Endothelial cell (in vitro differentiated cells): ENCODE data around the gene TMEM183A. TPM values are rescaled to one million over a fixed set of nuclear protein-coding genes. Genes with fewer than 3 reads are reported as not detected.
"Not testable (repeated sequence)": the region's sequence is repeated elsewhere in the genome, so short reads cannot be mapped to it uniquely, and the experiment has no call there.

Source experiments
- DNase-seq: peaks from one replicate; pipeline ENCODE4 v3.0.0; 2021; ENCODE audit warnings: low spot score
- H3K27ac Mint-ChIP-seq: one replicate; pipeline ENCODE4 v1.8.0; 2021; ENCODE audit warnings: mixed read lengths, inconsistent platforms; ENCODE audit not compliant: unreplicated experiment
- H3K27me3 Mint-ChIP-seq: one replicate; pipeline ENCODE4 v1.8.0; 2021; ENCODE audit warnings: mild to moderate bottlenecking, moderate library complexity, mixed read lengths, inconsistent platforms; ENCODE audit not compliant: unreplicated experiment
- H3K36me3 Mint-ChIP-seq: one replicate; pipeline ENCODE4 v1.8.0; 2021; ENCODE audit warnings: mild to moderate bottlenecking, low read depth, mixed read lengths, inconsistent platforms; ENCODE audit not compliant: unreplicated experiment
- H3K4me1 Mint-ChIP-seq: one replicate; pipeline ENCODE4 v1.8.0; 2021; ENCODE audit warnings: mild to moderate bottlenecking, mixed read lengths, inconsistent platforms; ENCODE audit not compliant: unreplicated experiment
- H3K4me3 Mint-ChIP-seq: one replicate; pipeline ENCODE4 v1.8.0; 2021; ENCODE audit warnings: mild to moderate bottlenecking, mixed read lengths, inconsistent platforms; ENCODE audit not compliant: unreplicated experiment
- H3K9me3 Mint-ChIP-seq: one replicate; pipeline ENCODE4 v1.8.0; 2021; ENCODE audit warnings: mixed read lengths, inconsistent platforms; ENCODE audit not compliant: unreplicated experiment
- CTCF ChIP-seq: fragments of 200-600 bp; sonication (generic); IDR thresholded peaks from one replicate; pipeline ENCODE4 v1.5.0; 2021; ENCODE audit warnings: antibody characterized with exemption; ENCODE audit not compliant: unreplicated experiment
- total RNA-seq: library from RNA; stranded (reverse); fragmentation: NEBNext Ultra II Directional; extraction: Animal tissue kit (Norgen Biotek cat#: 25700); gene quantifications from one replicate; pipeline ENCODE4 v1.2.1, GENCODE V29; 2021; ENCODE audit not compliant: unreplicated experiment

TMEM183A gene
- total RNA-seq, 1 donor from 2014 or later: 65.5 TPM

GRCh38 chr1:202976633-202977032 lies 30.5 kb upstream of the TMEM183A start:
- Mint-ChIP-seq H3K27me3 (no peaks in the 10 kb centered on the region), H3K27ac (no peak overlapping the region), H3K36me3 (no peaks in the 10 kb centered on the region), H3K4me1 (no peaks in the 10 kb centered on the region), H3K9me3 (no peaks in the 10 kb centered on the region), H3K4me3 (no peak overlapping the region)
- DNase-seq: no peak
- TF ChIP-seq CTCF: no peak

- Mint-ChIP-seq H3K4me3 (no peak overlapping the region), H3K27ac (no peak overlapping the region), H3K4me1 (no peaks in the 10 kb centered on the region), H3K27me3 (no peaks in the 10 kb centered on the region), H3K9me3 (no peaks in the 10 kb centered on the region), H3K36me3 (no peaks in the 10 kb centered on the region)
- no peak for TF ChIP-seq CTCF
- no peak for DNase-seq
Observed at GRCh38 chr1:202979459-202979858, 27.7 kb upstream of the TMEM183A start.

GRCh38 chr1:202981939-202982338 lies 25.2 kb upstream of the TMEM183A start:
- no peak for TF ChIP-seq CTCF
- H3K4me3 Mint-ChIP-seq: no peak overlapping the region
- DNase-seq: no peak
- no peaks in the 10 kb centered on the region for H3K36me3 Mint-ChIP-seq
- H3K27ac Mint-ChIP-seq: no peak overlapping the region
- no peaks in the 10 kb centered on the region for H3K4me1 Mint-ChIP-seq
- no peaks in the 10 kb centered on the region for H3K9me3 Mint-ChIP-seq
- H3K27me3 Mint-ChIP-seq: peaks cover 1% of the 10 kb centered on the region

- DNase-seq: no peak
- no peak overlapping the region for H3K27ac Mint-ChIP-seq
- TF ChIP-seq CTCF: no peak
- no peak overlapping the region for H3K4me3 Mint-ChIP-seq
- H3K27me3 Mint-ChIP-seq: peaks cover 2% of the 10 kb centered on the region
- H3K4me1 Mint-ChIP-seq: no peaks in the 10 kb centered on the region
- no peaks in the 10 kb centered on the region for H3K9me3 Mint-ChIP-seq
- H3K36me3 Mint-ChIP-seq: no peaks in the 10 kb centered on the region
Observed at GRCh38 chr1:202982715-202983430, 24.3 kb upstream of the TMEM183A start.

GRCh38 chr1:202986120-202986519 lies 21.1 kb upstream of the TMEM183A start:
- not testable (repeated sequence) for H3K27me3 Mint-ChIP-seq, H3K4me3 Mint-ChIP-seq, H3K4me1 Mint-ChIP-seq, H3K36me3 Mint-ChIP-seq, DNase-seq, H3K9me3 Mint-ChIP-seq, H3K27ac Mint-ChIP-seq
